ENCODE results near the gene SH2B3. TPM values are rescaled to one million over a fixed set of nuclear protein-coding genes. Genes with fewer than 3 reads are reported as not detected.

The SH2B3 gene
- total RNA-seq, 1 experiment from 2014 or later: 7.7 TPM

DNA sequence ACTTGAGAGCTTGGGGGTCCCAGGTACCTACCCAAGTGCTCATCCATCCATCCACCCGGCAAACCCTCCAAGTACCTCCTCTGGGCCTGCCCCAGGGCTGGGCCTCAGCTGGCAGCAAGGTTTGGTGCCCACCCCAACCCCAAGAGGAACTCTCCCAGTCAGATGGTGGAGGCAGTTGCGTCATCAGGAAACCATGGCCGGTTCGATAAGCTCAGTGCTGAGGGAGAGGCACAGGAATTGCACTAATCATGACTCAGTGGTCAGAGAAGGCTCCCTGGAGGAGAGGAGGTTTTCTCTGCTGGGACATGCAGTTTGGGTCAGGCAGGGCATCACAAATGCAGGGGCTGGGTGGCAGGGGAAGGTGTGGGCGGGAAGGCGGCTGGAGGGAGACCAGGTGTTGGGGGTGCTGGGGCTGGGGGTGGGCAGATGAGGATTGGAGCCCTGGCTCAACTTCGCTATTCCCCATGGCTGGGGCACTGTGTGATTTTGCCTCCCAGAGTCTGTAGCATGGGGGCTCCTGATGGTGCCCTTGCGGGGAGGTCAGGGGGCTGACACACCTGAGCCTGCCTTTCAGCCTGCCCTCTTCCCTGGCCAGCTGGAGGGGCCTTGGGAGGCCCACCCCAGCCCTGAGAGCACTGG is 32.2 kb downstream of the SH2B3 start:
- in situ Hi-C loops (cut with HindIII; ENCODE audit: low pct_unique_long_range_greater_than_20kb, low sequenced_read_pairs): no loop called here
- DNase-seq (ENCODE audit: low read depth): peak; percentile 32

DNA sequence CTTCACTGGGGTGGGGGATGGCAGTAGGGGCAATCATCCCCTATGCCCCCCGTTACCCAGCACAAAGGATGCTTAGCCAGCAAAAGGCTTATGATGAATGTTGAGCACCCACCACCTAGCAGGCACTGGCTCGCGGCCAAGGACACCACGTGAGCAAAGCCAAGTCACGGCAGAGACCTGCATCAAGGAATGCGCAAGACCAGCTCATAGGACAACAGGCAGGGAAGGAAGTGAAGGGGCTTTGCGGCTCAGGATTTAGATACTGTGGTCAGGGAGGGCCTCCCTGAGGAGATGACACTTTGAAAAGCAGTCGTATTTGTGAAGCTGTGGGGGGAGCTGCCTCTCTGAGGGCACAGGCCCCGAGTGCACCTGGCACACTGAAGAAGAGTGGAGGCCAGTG is 32.8 kb downstream of the SH2B3 start:
- in situ Hi-C loops (cut with HindIII; ENCODE audit: low pct_unique_long_range_greater_than_20kb, low sequenced_read_pairs): no loop called here
- peak; percentile 45 for DNase-seq (ENCODE audit: low read depth)

DNA sequence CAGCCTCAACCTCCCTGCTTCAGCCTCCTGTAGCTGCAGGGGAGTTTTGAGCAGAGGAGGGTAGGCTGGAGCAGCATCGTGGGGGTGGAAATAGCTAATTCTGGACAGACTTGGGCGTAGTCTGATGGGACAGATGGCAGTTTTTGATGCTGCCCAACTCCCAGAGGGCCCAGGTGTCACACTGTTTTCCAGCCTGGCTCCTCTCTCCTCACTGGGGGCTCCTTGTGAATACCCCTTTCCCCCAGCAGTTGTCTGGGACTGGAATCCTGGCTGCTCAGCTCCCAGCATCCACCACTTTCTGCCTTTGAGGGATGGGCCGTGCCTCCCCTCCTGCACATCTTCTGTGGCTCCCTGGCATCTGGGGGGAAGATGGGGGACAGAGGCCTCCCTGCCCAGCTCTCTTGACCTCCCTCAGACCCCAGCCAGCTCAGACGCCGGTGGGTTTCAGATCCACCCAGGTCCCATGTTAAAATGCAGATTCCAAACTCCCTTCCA is 34.0 kb downstream of the SH2B3 start:
- in situ Hi-C loops (cut with HindIII; ENCODE audit: low pct_unique_long_range_greater_than_20kb, low sequenced_read_pairs): no loop called here
- no peak for DNase-seq (ENCODE audit: low read depth)

DNA sequence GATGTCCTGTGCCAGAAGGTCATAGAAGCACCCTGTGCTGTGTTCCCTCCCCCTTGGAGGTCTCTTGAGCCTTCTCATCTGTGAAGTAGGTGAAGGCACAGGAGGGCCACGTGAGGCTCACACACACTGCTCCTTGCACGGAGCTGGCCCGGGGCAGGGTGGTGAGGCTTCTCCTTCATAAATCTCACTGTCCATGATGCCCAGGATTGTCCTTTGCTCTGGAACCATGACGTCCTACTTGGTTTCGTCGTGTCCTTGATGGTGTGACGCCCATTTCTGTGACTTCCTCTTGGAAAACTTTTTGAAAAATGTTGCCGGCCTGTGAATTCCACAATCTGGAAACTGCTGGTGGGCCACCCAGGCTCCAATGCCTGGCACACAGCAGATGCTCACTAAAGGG is 34.4 kb downstream of the SH2B3 start:
- no peak for DNase-seq (ENCODE audit: low read depth)
- in situ Hi-C loops (cut with HindIII; ENCODE audit: low pct_unique_long_range_greater_than_20kb, low sequenced_read_pairs): no loop called here

DNA sequence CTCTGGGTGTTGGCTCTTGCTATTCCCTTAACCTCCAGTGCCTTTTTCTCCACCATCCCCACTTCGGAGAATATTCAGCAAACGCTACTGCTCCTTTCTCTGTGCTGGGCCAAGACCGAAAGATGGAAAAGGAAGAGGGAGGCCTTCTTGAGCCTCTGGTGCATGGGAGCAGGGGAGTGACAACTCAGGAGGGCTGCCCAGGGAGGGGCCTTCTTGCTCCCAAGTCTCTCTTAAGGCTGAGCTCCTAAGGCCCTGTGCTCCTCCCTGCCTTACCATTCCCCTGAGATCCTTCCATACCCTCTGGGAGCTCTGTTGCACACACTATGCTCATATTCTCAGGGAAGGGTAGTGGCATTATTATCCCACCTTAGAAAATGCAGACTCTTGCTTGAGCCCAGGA is 34.9 kb downstream of the SH2B3 start:
- in situ Hi-C loops (cut with HindIII; ENCODE audit: low pct_unique_long_range_greater_than_20kb, low sequenced_read_pairs): no loop called here
- no peak for DNase-seq (ENCODE audit: low read depth)

DNA sequence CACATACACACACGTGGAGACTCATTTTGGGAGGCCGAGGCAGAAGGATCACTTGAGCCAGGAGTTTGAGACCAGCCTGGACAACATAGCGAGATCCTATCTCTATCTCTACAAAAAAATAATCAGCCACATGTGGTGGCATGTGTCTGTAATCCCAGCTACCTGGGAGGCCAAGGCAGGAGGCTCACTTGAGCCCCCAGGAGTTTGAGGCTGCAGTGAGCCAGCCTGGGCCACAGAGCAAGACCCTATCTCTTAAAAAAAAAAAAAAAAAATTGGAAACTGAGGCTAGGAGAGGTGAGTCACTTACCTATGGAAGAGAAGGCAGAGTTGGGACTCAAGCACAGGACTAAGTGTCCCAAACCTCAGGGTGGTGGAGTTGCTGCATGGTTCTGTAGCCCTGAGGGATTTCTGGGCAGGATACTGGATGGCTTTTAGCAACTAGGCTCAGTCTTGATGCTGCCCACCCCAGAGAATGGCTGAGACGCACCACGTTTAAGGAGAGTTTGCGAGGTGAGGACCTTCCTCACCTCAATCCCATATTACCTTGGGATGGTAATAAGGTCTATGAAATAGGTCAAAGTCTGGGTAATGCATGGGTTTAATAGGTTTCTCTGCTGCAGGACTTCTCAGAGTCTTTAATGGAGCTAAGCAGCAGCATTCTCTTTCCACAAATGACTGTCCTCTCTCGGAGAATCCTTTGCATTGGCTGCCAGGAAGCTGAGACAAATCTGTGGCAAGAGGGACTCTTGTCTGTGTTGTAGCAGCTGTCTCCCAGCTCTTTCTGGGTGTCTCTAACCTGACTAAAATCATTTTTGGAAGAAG is 35.6 kb downstream of the SH2B3 start:
- in situ Hi-C loops (cut with HindIII; ENCODE audit: low pct_unique_long_range_greater_than_20kb, low sequenced_read_pairs): no loop called here
- no peak for DNase-seq (ENCODE audit: low read depth)

DNA sequence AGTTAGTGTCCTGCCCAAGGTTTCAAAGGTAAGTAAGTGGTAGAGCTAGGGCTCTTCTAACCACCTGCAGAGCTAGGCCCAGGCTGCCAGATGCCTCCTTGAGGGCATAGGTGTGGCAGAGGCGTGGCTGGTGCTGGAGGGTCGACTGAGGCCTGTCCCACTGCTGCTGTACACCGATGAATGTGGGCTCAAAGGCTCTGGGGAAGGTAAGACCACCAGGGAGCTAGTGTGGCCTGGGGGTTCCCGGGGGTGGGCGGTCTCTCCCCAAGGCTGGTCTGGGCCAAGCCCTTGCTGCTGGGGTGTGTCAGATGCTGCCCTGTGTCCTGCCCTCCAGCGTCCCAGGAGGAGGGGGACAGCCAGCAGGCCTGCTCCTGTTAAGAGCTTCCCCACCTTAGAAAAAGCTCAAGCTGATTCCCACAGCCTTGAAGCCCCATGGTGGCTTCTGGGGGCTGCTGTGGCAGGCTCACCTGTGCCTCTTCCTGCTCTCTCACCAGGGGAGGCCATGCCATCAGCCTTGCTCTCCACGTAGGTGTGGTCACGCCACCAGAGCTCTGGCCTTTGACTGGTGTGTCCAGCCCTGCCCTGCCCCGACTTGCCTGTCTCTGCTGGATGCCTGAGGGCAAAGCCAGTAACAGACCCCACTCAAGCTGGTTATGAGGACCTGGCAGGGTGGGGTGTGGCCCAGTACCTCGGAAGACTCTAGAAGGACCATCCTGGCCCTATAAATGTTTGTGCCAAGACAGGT is 36.8 kb downstream of the SH2B3 start:
- no peak for DNase-seq (ENCODE audit: low read depth)
- in situ Hi-C loops (cut with HindIII; ENCODE audit: low pct_unique_long_range_greater_than_20kb, low sequenced_read_pairs): no loop called here

DNA sequence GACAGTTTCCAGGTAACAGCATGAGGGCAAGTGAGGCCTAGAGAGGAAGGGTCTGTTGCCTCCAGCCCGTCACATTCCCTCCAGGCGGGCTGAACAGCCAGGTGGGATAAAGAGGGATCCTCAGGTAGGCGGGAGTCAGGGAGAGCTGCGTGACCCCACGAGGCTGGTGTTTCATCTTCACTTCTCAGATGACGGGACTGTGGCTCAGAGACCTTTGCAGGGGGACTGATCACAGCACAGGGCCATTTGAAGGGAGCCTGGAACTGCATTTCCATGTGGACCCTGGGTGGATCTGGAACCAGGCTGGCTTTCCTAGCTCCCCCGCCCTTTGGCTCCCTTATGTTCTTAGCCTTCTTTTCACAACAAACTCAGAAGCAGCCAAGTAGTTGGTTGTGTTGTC is 37.4 kb downstream of the SH2B3 start:
- no peak for DNase-seq (ENCODE audit: low read depth)
- in situ Hi-C loops (cut with HindIII; ENCODE audit: low pct_unique_long_range_greater_than_20kb, low sequenced_read_pairs): no loop called here

DNA sequence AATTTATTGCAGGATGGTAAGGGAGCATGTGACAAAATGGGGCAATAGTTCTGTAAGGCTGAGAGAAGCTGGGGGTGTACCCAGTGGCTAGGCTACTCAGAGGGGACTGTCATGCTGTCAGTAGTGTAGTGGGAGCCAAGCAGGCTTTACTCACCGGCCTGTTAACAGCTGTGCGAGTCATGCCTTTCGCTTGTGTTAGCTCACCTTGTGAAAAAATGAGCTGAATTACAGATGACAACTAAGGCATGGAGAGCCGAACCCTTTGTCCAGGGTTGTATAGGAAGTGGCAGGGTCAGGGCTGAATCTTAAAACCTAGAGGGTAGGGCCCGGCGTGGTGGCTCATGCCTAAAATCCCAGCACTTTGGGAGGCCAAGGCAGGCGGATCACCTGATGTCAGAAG is 37.9 kb downstream of the SH2B3 start:
- in situ Hi-C loops (cut with HindIII; ENCODE audit: low pct_unique_long_range_greater_than_20kb, low sequenced_read_pairs): no loop called here
- DNase-seq (ENCODE audit: low read depth): no peak

DNA sequence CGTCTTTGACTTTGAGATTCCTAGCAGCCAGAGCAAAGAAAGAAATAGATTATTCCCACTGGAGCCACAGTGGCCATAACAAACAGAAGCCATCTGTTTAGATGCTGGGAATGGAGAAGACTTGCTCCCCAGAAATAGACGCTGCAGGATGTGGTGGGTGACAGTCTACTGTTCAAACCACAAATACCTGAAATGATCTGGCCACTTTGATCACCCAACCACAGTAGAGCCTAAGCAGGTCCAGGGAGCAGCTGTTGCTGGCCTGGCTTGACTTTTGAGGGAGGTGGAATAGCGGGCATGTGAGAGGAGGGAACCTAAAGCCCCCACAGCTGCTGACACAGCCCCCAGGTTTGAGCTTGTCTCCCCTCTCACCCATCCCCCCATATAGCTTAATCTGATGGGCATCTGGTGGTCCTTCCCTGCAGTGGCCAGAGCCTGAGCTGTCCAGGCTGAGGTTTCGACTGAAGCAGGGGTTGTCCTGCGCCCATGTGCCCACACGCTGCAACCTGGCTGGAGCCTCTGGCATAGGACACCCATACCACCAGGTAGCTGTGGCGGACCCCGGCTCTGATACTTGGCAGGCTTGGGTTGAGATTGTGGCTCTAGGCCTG is 38.7 kb downstream of the SH2B3 start:
- no peak for DNase-seq (ENCODE audit: low read depth)
- in situ Hi-C loops (cut with HindIII; ENCODE audit: low pct_unique_long_range_greater_than_20kb, low sequenced_read_pairs): no loop called here

DNA sequence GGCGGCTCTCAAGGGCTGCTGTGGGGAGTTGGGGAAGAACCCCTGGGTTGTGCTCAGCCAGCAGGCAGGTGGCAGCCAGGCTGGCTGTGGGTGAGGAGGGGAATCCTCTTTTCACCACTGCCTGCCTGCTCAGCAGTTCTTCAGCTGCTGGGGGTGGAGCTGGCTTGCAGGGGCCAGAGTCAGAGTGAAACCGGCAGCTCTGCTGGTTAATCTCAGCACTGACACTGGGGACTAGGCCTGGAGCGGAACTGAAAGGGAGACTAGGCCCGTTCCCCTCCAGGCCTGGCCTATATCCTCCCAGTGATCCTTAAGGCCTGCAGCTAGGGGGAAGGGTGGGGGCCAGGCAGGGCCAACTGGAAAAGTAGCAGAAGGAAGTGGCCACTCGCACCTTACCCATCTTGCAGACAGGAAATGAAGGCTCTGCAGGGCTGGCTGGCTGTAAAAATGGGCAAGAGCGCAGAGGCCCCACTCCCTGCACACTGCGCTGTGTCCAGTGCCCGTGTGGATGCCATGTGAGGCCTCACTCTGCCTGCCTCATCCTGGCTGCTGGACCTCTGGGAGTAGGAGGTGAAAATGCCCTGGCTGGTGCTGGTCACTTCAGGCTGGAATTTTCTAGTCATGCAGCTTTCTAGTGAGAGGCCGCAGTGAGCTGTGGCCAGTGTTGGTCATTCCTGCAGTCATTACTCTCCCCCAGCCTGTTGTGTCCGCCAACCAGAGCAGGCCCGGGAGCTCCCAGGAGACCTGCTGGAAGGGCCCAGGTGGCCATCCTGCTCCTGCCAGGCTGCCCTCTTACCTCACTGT is 39.4 kb downstream of the SH2B3 start:
- DNase-seq (ENCODE audit: low read depth): no peak
- in situ Hi-C loops (cut with HindIII; ENCODE audit: low pct_unique_long_range_greater_than_20kb, low sequenced_read_pairs): no loop called here

DNA sequence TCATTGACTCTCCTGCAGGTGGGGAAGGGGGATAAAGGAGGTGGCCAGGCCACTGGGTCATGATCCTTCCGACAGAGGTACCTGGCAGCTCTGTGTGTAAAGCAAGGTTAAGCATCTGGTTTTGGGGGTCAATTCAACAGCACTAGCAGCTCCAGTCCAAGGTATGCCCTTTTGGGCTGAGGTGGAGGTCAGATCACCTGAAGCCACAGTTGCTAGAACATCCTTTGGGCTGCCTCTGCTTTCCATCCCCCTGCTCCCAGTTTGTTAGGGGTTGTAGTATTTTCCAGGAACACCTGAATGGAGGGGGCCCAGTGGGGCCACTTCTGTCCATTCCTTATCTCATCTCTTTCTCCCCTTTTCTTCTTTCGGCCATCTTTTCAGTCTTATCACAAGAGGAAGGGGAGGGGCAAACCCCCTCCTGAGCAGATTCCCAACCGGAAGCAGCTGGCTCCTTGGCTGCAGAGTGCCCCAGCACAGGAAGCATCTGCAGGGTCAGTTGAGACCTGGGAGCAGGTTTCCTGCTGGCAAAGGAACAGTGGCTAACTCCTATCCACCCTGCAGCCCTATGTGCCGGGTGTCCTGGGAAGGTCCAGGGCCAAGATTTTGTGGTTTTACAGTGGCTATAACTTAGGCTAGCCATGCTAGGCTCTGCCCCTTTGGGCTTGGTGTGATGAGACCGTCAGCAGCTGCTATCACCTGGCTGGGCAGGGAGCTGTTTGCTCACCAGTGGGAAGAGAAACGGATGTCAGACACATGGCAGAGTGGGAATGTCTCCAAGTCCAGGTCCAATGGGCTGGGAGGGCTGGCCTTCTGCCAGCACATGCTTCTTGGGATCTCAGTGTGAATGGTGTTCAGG is 40.2 kb downstream of the SH2B3 start:
- in situ Hi-C loops (cut with HindIII; ENCODE audit: low pct_unique_long_range_greater_than_20kb, low sequenced_read_pairs): no loop called here
- DNase-seq (ENCODE audit: low read depth): no peak

DNA sequence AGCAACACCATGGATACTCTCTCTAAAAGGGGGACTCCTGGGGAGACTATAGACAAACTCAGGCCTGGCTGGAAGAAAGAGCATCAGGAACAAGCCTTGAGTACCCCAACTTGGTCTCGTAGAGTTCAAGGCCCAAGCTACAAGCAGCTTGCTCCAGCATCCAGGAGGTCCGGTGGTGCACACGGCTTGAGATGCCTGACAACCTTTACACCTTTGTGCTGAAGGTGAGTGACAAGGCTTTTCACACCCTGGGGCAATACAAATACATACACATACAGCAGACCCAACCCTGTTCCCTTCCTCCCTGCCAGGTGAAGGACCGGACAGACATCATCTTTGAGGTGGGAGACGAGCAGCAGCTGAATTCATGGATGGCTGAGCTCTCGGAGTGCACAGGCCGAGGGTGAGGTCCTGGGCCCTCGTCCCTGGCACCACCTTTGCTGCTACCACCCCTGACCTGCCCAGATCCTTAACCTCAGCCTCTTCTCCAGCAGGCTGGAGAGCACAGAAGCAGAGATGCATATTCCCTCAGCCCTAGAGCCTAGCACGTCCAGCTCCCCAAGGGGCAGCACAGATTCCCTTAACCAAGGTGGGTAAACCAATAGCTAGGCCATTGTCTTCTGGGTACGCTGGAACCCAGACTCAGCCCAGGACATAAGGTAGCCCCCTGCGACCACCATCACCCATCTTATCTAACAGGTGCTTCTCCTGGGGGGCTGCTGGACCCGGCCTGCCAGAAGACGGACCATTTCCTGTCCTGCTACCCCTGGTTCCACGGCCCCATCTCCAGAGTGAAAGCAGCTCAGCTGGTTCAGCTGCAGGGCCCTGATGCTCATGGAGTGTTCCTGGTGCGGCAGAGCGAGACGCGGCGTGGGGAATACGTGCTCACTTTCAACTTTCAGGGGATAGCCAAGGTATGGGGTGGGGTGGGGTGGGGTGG is 41.2 kb downstream of the SH2B3 start:
- in situ Hi-C loops (cut with HindIII; ENCODE audit: low pct_unique_long_range_greater_than_20kb, low sequenced_read_pairs): no loop called here
- no peak for DNase-seq (ENCODE audit: low read depth)

DNA sequence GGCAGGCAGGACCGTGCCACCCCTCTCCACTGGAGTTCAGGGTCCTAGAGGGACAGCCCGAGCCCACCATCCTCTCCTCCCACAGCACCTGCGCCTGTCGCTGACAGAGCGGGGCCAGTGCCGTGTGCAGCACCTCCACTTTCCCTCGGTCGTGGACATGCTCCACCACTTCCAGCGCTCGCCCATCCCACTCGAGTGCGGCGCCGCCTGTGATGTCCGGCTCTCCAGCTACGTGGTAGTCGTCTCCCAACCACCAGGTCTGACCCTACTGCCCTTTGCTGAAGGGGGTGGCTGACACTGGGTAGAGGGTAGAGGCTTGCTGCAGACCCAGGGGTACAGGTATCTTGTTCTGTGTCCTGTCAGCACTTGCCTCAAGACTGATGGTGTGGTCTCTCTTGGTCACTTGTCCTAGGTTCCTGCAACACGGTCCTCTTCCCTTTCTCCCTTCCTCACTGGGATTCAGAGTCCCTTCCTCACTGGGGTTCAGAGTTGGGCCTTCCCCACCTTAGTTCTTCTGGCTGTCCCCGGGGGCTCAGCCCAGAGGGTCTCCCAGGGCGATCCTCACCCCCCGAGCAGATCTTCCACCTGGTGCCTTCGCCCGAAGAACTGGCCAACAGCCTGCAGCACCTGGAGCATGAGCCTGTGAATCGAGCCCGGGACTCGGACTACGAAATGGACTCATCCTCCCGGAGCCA is 42.0 kb downstream of the SH2B3 start:
- in situ Hi-C loops (cut with HindIII; ENCODE audit: low pct_unique_long_range_greater_than_20kb, low sequenced_read_pairs): no loop called here
- no peak for DNase-seq (ENCODE audit: low read depth)

DNA sequence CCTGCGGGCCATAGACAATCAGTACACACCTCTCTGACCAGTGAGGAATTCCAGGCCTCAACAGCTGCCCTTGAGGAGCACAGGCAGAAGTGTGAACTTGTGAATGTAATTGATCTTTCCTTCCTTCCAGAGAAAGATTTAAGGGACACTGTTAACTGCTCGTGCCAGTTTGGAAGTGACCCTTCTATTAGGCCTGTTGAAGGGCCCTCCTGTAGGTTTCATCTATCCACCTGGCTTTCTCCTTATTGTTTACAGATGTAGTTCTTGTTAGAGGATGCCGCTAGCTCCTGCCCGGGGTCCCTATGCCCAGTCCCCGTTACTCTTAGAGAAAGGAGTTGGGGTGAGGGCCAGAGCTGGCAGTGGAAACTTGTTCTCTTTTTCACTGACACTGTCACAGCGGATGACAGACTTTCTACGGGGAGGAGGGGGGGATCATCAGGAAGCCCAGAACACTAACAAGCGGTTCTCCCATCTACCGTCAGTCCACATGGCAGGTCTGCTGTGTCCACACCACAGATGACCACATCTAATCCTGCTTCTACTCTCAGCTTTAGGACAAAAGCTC is 42.6 kb downstream of the SH2B3 start:
- in situ Hi-C loops (cut with HindIII; ENCODE audit: low pct_unique_long_range_greater_than_20kb, low sequenced_read_pairs): no loop called here
- DNase-seq (ENCODE audit: low read depth): no peak
